K562 (cell line): Measurements from ENCODE around the gene KIF5C. TPM values are rescaled to one million over a fixed set of nuclear protein-coding genes. Genes with fewer than 3 reads are reported as not detected.

ENCODE experiments used
- ATAC-seq: fragments of 200-7000 bp; cut with Tn5 transposase; 3 replicates; pipeline ENCODE4 v1.9.1; 2020; ENCODE audit warnings: moderate library complexity
- BruUV-seq: library from RNA; stranded (reverse); fragments of 400-500 nt; replicated peaks from 2 replicates; lab custom pipeline; 2021; lab: Mats Ljungman, UMichigan
- CTCF ChIA-PET: fragments of 300-600 bp; formaldehyde crosslinking; extraction: SDS; loops from one replicate; lab custom pipeline; 2021; ENCODE audit warnings: low intra/inter-chr PET ratio; lab: Yijun Ruan, JAX
- POLR2A ChIA-PET: fragments of 300-600, 350-650 bp; sonication (Branson Sonifier 250); formaldehyde crosslinking; extraction: SDS; loops from one replicate; lab custom pipeline; 2021; ENCODE audit warnings: antibody characterized with exemption, inconsistent platforms; lab: Yijun Ruan, JAX
- DNase-seq, 4 experiments: peaks; one replicate each; pipeline versions ENCODE4 v3.0.0 to v3.0.0-alpha.2; 2011 to 2018; ENCODE audit warnings: low spot score in 3 of 4, mixed read lengths in 3 of 4; ENCODE audit errors: extremely low read depth in 1 of 4
- FAIRE-seq: peaks from 2 replicates; lab custom pipeline; 2011; peaks lifted over from hg19 to GRCh38; lab: Jason Lieb, UNC
- H2AFZ ChIP-seq: 2 replicates; pipeline ENCODE4 v1.6.0; 2011; ENCODE audit warnings: low read depth, low read length, control low read depth, inconsistent platforms
- H3K27ac ChIP-seq: fragments of 200-600 bp; 3 replicates; pipeline ENCODE4 v1.8.0; 2011; ENCODE audit warnings: low read depth, mild to moderate bottlenecking, control low read depth, inconsistent platforms, low read length, moderate library complexity, mixed read lengths; ENCODE audit errors: extremely low read depth
- H3K27me3 ChIP-seq, 2 experiments: fragments of 300-600 bp in 1 of 2; 2 replicates in 1 of 2; 3 replicates in 1 of 2; pipeline versions ENCODE4 v1.6.0 to v1.8.0; 2011; ENCODE audit warnings: inconsistent platforms in 2 of 2, low read length in 2 of 2, mild to moderate bottlenecking in 1 of 2, mixed read lengths in 1 of 2, moderate library complexity in 1 of 2; ENCODE audit not compliant: control insufficient read depth in 2 of 2, insufficient read depth in 2 of 2
- H3K36me3 ChIP-seq: fragments of 300-600 bp; 3 replicates; pipeline ENCODE4 v1.8.0; 2011; ENCODE audit warnings: mild to moderate bottlenecking, low read length, inconsistent platforms; ENCODE audit not compliant: control insufficient read depth, insufficient read depth
- H3K4me1 ChIP-seq, 2 experiments: fragments of 200-600 bp in 1 of 2; replicated peaks in 1 of 2; 2 replicates in 1 of 2; 3 replicates in 1 of 2; pipeline versions ENCODE4 v1.5.1 to v1.8.0; 2011; ENCODE audit warnings: inconsistent platforms in 2 of 2, low read length in 2 of 2, mild to moderate bottlenecking in 1 of 2, mixed read lengths in 1 of 2, moderate library complexity in 1 of 2; ENCODE audit not compliant: control insufficient read depth in 2 of 2, insufficient read depth in 2 of 2
- H3K4me2 ChIP-seq: 2 replicates; pipeline ENCODE4 v1.6.1; 2011; ENCODE audit warnings: low read length, control low read depth, inconsistent platforms, mixed read lengths; ENCODE audit not compliant: insufficient read depth
- H3K4me3 ChIP-seq: fragments of 200-600 bp; sonication (generic), shearing (Covaris generic); 2 replicates; pipeline ENCODE4 v1.5.1; 2016; ENCODE audit warnings: control low read depth, inconsistent platforms
- H3K79me2 ChIP-seq: fragments of 200-600 bp; 3 replicates; pipeline ENCODE4 v1.8.0; 2011; ENCODE audit warnings: low read length, inconsistent platforms; ENCODE audit not compliant: control insufficient read depth, insufficient read depth
- H3K9ac ChIP-seq, 2 experiments: 2 replicates each; pipeline versions ENCODE4 v1.6.0 to v1.6.1; 2011; ENCODE audit warnings: low read depth in 2 of 2, low read length in 2 of 2, control low read depth in 1 of 2, inconsistent platforms in 1 of 2, mild to moderate bottlenecking in 1 of 2, mixed read lengths in 1 of 2; ENCODE audit not compliant: insufficient read depth in 1 of 2
- H3K9me1 ChIP-seq: one replicate; pipeline ENCODE4 v1.6.0; 2011; ENCODE audit warnings: inconsistent platforms, mild to moderate bottlenecking, low read length, moderate library complexity; ENCODE audit not compliant: control insufficient read depth, insufficient read depth
- H3K9me3 ChIP-seq: replicated peaks from 2 replicates; pipeline ENCODE4 v1.5.1; 2011; ENCODE audit warnings: low read depth, low read length, inconsistent platforms; ENCODE audit not compliant: control insufficient read depth, insufficient read depth
- H4K20me1 ChIP-seq: replicated peaks from 2 replicates; pipeline ENCODE4 v1.6.1; 2011; ENCODE audit warnings: low read length, inconsistent platforms, mixed read lengths; ENCODE audit not compliant: control insufficient read depth, insufficient read depth
- ATF1 ChIP-seq, 2 experiments: fragments of 450-650 bp in 1 of 2; IDR thresholded peaks; 2 replicates each; pipeline ENCODE4 v1.6.1; 2016; ENCODE audit warnings: missing compliant biosample characterization in 1 of 2, missing genetic modification characterization in 1 of 2
- BRF1 ChIP-seq: IDR thresholded peaks from 3 replicates; pipeline ENCODE4 v1.6.1; 2011; ENCODE audit warnings: borderline replicate concordance, mild to moderate bottlenecking; ENCODE audit not compliant: insufficient read length; ENCODE audit errors: extremely low read depth
- CBFA2T3 ChIP-seq: fragments of 450-650 bp; IDR thresholded peaks from 2 replicates; pipeline ENCODE4 v1.6.1; 2017
- HOXB6 ChIP-seq: fragments of 250-450 bp; sonication (Bioruptor Pico); IDR thresholded peaks from 2 replicates; pipeline ENCODE4 v1.5.1; 2022; ENCODE audit warnings: mild to moderate bottlenecking, borderline replicate concordance
- KLF1 ChIP-seq: fragments of 450-650 bp; IDR thresholded peaks from 2 replicates; pipeline ENCODE4 v1.6.1; 2016; ENCODE audit warnings: missing genetic modification characterization, missing compliant biosample characterization
- NCOA2 ChIP-seq, 2 experiments: fragments of 450-650 bp; IDR thresholded peaks; 2 replicates each; pipeline ENCODE4 v1.6.1; 2018; ENCODE audit warnings: mild to moderate bottlenecking in 2 of 2, moderate library complexity in 1 of 2; ENCODE audit not compliant: partially characterized antibody in 2 of 2
- NEUROD1 ChIP-seq: fragments of 150-350 bp; IDR thresholded peaks from 2 replicates; pipeline ENCODE4 v1.6.1; 2014; ENCODE audit warnings: borderline replicate concordance, low read length, low read depth; ENCODE audit not compliant: partially characterized antibody
- NONO ChIP-seq, 2 experiments: fragments of 200-400 bp in 1 of 2; fragments of 450-650 bp in 1 of 2; formaldehyde crosslinking in 1 of 2; IDR thresholded peaks; 2 replicates each; pipeline ENCODE4 v1.6.1; 2017; ENCODE audit warnings: low read depth in 2 of 2, mild to moderate bottlenecking in 2 of 2, moderate library complexity in 2 of 2, low read length in 1 of 2
- PCBP1 ChIP-seq: fragments of 200-400 bp; formaldehyde crosslinking; IDR thresholded peaks from 2 replicates; pipeline ENCODE4 v1.6.1; 2018; ENCODE audit warnings: mild to moderate bottlenecking, low read depth, low read length; ENCODE audit not compliant: poor library complexity, severe bottlenecking
- ZFP30 ChIP-seq: fragments of 250-450 bp; sonication (Bioruptor Pico); IDR thresholded peaks from 2 replicates; pipeline ENCODE4 v1.8.0; 2022; ENCODE audit warnings: moderate library complexity, mild to moderate bottlenecking, inconsistent platforms, borderline replicate concordance
- WGBS: fragments of 100-300 bp; shearing (Covaris generic); methylation state at CpG from one replicate; pipeline ENCODE4 v1.1.6; 2016; ENCODE audit warnings: low coverage, mixed read lengths; ENCODE audit not compliant: insufficient coverage; ENCODE audit errors: missing lambda C conversion rate; 5-methylcytosine and 5-hydroxymethylcytosine counted together
- in situ Hi-C: fragments of 300-500 bp; cut with MboI; formaldehyde crosslinking; loops from 4 replicates; pipeline ENCODE4 v1.15.0; 2018; ENCODE audit warnings: inconsistent platforms, mixed read lengths
- intact Hi-C: fragments of 100-400 bp; cut with micrococcal nuclease; formaldehyde crosslinking; loops from 2 replicates; pipeline ENCODE4 v1.14.2; 2022
- polyA plus RNA-seq, 8 experiments: library from polyadenylated mRNA; depleted of rRNA in 4 of 8; stranded (reverse) in 5 of 8; unstranded in 3 of 8; fragments of >200 nt; fragmentation: Nextera tagmentation in 2 of 8; fragmentation: Illumina TruSeq in 1 of 8; extraction: Ambion mirVana in 2 of 8; extraction: Trizol in 1 of 8; gene quantifications; 2 replicates each; pipeline versions ENCODE4 v1.2.1 to v1.2.3, GENCODE V29; 2011 to 2014; ENCODE audit warnings: inconsistent platforms in 1 of 8, missing spikeins in 1 of 8
- total RNA-seq, 7 experiments: library from RNA; depleted of rRNA in 6 of 7; stranded (reverse); fragments of >200 nt in 6 of 7; fragmentation: Illumina TruSeq in 2 of 7; extraction: Trizol in 2 of 7; gene quantifications; 2 replicates each; pipeline versions ENCODE4 v1.2.1 to v1.2.3, GENCODE V29; 2011 to 2021; ENCODE audit warnings: low replicate concordance in 1 of 7
- TF ChIP-seq, protein P1 (sequence below): fragments of 250-450 bp; sonication (Bioruptor Pico); IDR thresholded peaks from 2 replicates; pipeline ENCODE4 v1.5.1; 2021; ENCODE audit warnings: mild to moderate bottlenecking
- TF ChIP-seq, protein P2 (sequence below): fragments of 450-650 bp; formaldehyde crosslinking; IDR thresholded peaks from 2 replicates; pipeline ENCODE4 v1.4.0; 2020; ENCODE audit warnings: mild to moderate bottlenecking, moderate library complexity

The KIF5C gene
- total and polyA plus RNA-seq, 9 of the 15 experiments (the other 6 are each of a cell fraction or from before 2014, with no cell fraction given): 0.01 to 0.09 (median 0.01) TPM; not detected in 6

- TF ChIP-seq NCOA2 (IDR thresholded peaks at IDR 0.05; ENCODE audit: partially characterized antibody in 2 of 2) (no peak), CBFA2T3 (peak; percentile 37), KLF1 (tag) (no peak), NONO (IDR thresholded peaks at IDR 0.05; ENCODE audit: low read depth in 2 of 2, low read length in 1 of 2) (no peak)
- H3K4me2 ChIP-seq: no peak overlapping the region
- no peak overlapping the region for H3K4me3 ChIP-seq
- ChIA-PET POLR2A (no interaction called here), CTCF (no interaction called here)
- DNase-seq (no peak), ATAC-seq (no peak; the same call in 2 of the 3 replicates), FAIRE-seq (no peak)
- H3K9me1 ChIP-seq: no peaks in the 10 kb centered on the region
- H3K36me3 ChIP-seq: no peaks in the 10 kb centered on the region
- no peak overlapping the region for H2AFZ ChIP-seq
- in situ Hi-C loops: no loop called here
- H3K9ac ChIP-seq: no peak overlapping the region
- no peaks in the 10 kb centered on the region for H4K20me1 ChIP-seq
- no peak overlapping the region for H3K27ac ChIP-seq
- no peaks in the 10 kb centered on the region for H3K27me3 ChIP-seq
- intact Hi-C loops: no loop called here
- no peaks in the 10 kb centered on the region for H3K79me2 ChIP-seq
- no TSS peak for BruUV-seq
- H3K9me3 ChIP-seq: no peaks in the 10 kb centered on the region
- 1% methylated on average over 9 of the region's 9 CpGs for WGBS
- H3K4me1 ChIP-seq: no peaks in the 10 kb centered on the region
Observed at GRCh38 chr2:149070681-149071320, 195.8 kb downstream of the KIF5C start.

GRCh38 chr2:149075105-149075504, 200.1 kb downstream of the KIF5C start:
- no peaks in the 10 kb centered on the region for H3K27me3 ChIP-seq
- 0% methylated on average over 2 of the region's 2 CpGs for WGBS
- ATAC-seq (no peak), FAIRE-seq (no peak), DNase-seq (no peak)
- intact Hi-C loops: no loop called here
- in situ Hi-C loops: no loop called here
- no peaks in the 10 kb centered on the region for H3K9me3 ChIP-seq
- H3K36me3 ChIP-seq: no peaks in the 10 kb centered on the region
- no peaks in the 10 kb centered on the region for H3K4me1 ChIP-seq
- H3K9ac ChIP-seq: no peak overlapping the region
- H3K79me2 ChIP-seq: no peaks in the 10 kb centered on the region
- H3K27ac ChIP-seq: no peak overlapping the region
- no peaks in the 10 kb centered on the region for H4K20me1 ChIP-seq
- no peak overlapping the region for H3K4me3 ChIP-seq
- no peak overlapping the region for H2AFZ ChIP-seq
- ChIA-PET POLR2A (no interaction called here), CTCF (no interaction called here)
- no TSS peak for BruUV-seq
- no peak overlapping the region for H3K4me2 ChIP-seq
- H3K9me1 ChIP-seq: no peaks in the 10 kb centered on the region
- TF ChIP-seq, protein P1, sequence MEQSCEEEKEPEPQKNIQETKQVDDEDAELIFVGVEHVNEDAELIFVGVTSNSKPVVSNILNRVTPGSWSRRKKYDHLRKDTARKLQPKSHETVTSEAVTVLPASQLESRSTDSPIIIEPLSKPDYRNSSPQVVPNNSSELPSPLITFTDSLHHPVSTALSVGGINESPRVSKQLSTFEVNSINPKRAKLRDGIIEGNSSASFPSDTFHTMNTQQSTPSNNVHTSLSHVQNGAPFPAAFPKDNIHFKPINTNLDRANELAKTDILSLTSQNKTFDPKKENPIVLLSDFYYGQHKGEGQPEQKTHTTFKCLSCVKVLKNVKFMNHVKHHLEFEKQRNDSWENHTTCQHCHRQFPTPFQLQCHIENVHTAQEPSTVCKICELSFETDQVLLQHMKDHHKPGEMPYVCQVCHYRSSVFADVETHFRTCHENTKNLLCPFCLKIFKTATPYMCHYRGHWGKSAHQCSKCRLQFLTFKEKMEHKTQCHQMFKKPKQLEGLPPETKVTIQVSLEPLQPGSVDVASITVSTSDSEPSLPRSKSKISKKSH (CRISPR knock-in tag): no peak
- TF ChIP-seq PCBP1: no peak
- no peak for TF ChIP-seq ZFP30 (CRISPR knock-in tag)
- no peak for TF ChIP-seq HOXB6 (CRISPR knock-in tag)
- TF ChIP-seq BRF1: no peak
- no peak for TF ChIP-seq NEUROD1
- TF ChIP-seq ATF1 (CRISPR knock-in tag; IDR thresholded peaks at IDR 0.05): no peak
- no peak for TF ChIP-seq ATF1 (tag; IDR thresholded peaks at IDR 0.05)
- TF ChIP-seq, protein P2, sequence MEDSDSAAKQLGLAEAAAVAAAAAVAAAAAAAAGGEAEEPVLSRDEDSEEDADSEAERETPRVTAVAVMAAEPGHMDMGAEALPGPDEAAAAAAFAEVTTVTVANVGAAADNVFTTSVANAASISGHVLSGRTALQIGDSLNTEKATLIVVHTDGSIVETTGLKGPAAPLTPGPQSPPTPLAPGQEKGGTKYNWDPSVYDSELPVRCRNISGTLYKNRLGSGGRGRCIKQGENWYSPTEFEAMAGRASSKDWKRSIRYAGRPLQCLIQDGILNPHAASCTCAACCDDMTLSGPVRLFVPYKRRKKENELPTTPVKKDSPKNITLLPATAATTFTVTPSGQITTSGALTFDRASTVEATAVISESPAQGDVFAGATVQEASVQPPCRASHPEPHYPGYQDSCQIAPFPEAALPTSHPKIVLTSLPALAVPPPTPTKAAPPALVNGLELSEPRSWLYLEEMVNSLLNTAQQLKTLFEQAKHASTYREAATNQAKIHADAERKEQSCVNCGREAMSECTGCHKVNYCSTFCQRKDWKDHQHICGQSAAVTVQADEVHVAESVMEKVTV (CRISPR knock-in tag): no peak
